CD8-positive, alpha-beta memory T cell (primary cell): ENCODE data around the gene FBXW4. TPM values are rescaled to one million over a fixed set of nuclear protein-coding genes. Genes with fewer than 3 reads are reported as not detected.

Experiments
- CTCF ChIA-PET: fragments of 350-600 bp; sonication (Branson Sonifier 250); formaldehyde crosslinking; loops from one replicate; lab custom pipeline; 2021; ENCODE audit warnings: antibody characterized with exemption; lab: Charles Lee
- POLR2A ChIA-PET: fragments of 350-600 bp; sonication (Branson Sonifier 250); formaldehyde crosslinking; loops from one replicate; lab custom pipeline; 2021; ENCODE audit warnings: antibody characterized with exemption; lab: Charles Lee
- DNase-seq, 5 donors: peaks; one replicate each; pipeline versions ENCODE4 v3.0.0 to v3.0.0-alpha.2; 2020 to 2022; ENCODE audit warnings: mixed read lengths in 1 of 5
- H3K27ac ChIP-seq: one replicate; pipeline ENCODE4 v1.7.0; 2013; ENCODE audit warnings: low read depth, mild to moderate bottlenecking, low read length, moderate library complexity
- H3K27me3 ChIP-seq: 2 replicates; pipeline ENCODE4 v1.7.0; 2013; ENCODE audit warnings: low read length, mild to moderate bottlenecking; ENCODE audit not compliant: insufficient read depth, poor library complexity, severe bottlenecking
- H3K36me3 ChIP-seq: 2 replicates; pipeline ENCODE4 v1.7.0; 2013; ENCODE audit warnings: mild to moderate bottlenecking, low read length, moderate library complexity; ENCODE audit not compliant: insufficient read depth
- H3K4me1 ChIP-seq: 2 replicates; pipeline ENCODE4 v1.7.0; 2013; ENCODE audit warnings: mild to moderate bottlenecking, low read length, moderate library complexity; ENCODE audit not compliant: insufficient read depth
- H3K4me3 ChIP-seq: 2 replicates; pipeline ENCODE4 v1.7.0; 2013; ENCODE audit warnings: mild to moderate bottlenecking, low read length
- H3K9me3 ChIP-seq: 2 replicates; pipeline ENCODE4 v1.7.0; 2013; ENCODE audit warnings: mild to moderate bottlenecking, low read length
- H3K27ac Mint-ChIP-seq, 8 donors: one replicate each; pipeline ENCODE4 v1.8.0; 2020 to 2021; ENCODE audit warnings: mixed read lengths in 8 of 8, mild to moderate bottlenecking in 6 of 8, inconsistent platforms in 3 of 8, moderate library complexity in 3 of 8
- H3K27me3 Mint-ChIP-seq, 2 donors: one replicate each; pipeline ENCODE4 v1.8.0; 2020 to 2021; ENCODE audit warnings: mixed read lengths in 2 of 2, mild to moderate bottlenecking in 1 of 2, moderate library complexity in 1 of 2
- H3K36me3 Mint-ChIP-seq, 3 donors: one replicate each; pipeline ENCODE4 v1.8.0; 2020 to 2021; ENCODE audit warnings: mixed read lengths in 3 of 3, inconsistent platforms in 1 of 3, mild to moderate bottlenecking in 1 of 3
- H3K4me1 Mint-ChIP-seq, 3 donors: one replicate each; pipeline ENCODE4 v1.8.0; 2020 to 2021; ENCODE audit warnings: mixed read lengths in 3 of 3, inconsistent platforms in 1 of 3, mild to moderate bottlenecking in 1 of 3
- H3K4me3 Mint-ChIP-seq, 7 donors: one replicate each; pipeline ENCODE4 v1.8.0; 2020 to 2021; ENCODE audit warnings: mixed read lengths in 7 of 7, mild to moderate bottlenecking in 6 of 7, moderate library complexity in 4 of 7, inconsistent platforms in 2 of 7
- H3K9me3 Mint-ChIP-seq, 5 donors: one replicate each; pipeline ENCODE4 v1.8.0; 2020 to 2022; ENCODE audit warnings: mixed read lengths in 5 of 5, mild to moderate bottlenecking in 3 of 5, moderate library complexity in 2 of 5, inconsistent platforms in 1 of 5
- polyA plus RNA-seq: library from polyadenylated mRNA; unstranded; fragments of 300-500 nt; fragmentation: Illumina TruSeq; gene quantifications from one replicate; pipeline ENCODE4 v1.2.3, GENCODE V29; 2021
- total RNA-seq, 2 experiments: library from RNA; stranded (reverse); gene quantifications; one replicate each; pipeline ENCODE4 v1.2.3, GENCODE V29; 2021

The FBXW4 gene
- total and polyA plus RNA-seq, 3 experiments from 2014 or later, result 13.1 to 54.4 (median 44.2) TPM

- Histone ChIP-seq H3K27me3 (peaks cover 3% of the 10 kb centered on the region), H3K36me3 (no peaks in the 10 kb centered on the region), H3K9me3 (no peaks in the 10 kb centered on the region), H3K27ac (no peak overlapping the region), H3K4me1 (peaks cover 10% of the 10 kb centered on the region), H3K4me3 (no peak overlapping the region)
- H3K27ac Mint-ChIP-seq, result no peak overlapping the region
- H3K9me3 Mint-ChIP-seq, result no peaks in the 10 kb centered on the region
- ChIA-PET CTCF (interaction anchor here (1.9 kb wide), 1 partner anchor 348 kb away, joined by 6 read pairs; no protein-coding TSS in a partner anchor), POLR2A (no interaction called here)
- H3K4me1 Mint-ChIP-seq, result peaks cover 21 to 22% (median 21%) of the 10 kb centered on the region in 3 donors
- H3K27me3 Mint-ChIP-seq, result peaks cover 25 to 34% of the 10 kb centered on the region in 2 donors
- DNase-seq, result no peak
- H3K4me3 Mint-ChIP-seq, result no peak overlapping the region
- no peaks in the 10 kb centered on the region for H3K36me3 Mint-ChIP-seq
These were observed 133.7 kb downstream of the FBXW4 start for GRCh38 chr10:101561068-101561915.

Other genes with a start within 250 kb of the FBXW4 start
- gene POLL, start 106.9 kb downstream of the FBXW4 start, total RNA-seq, result 10 to 100 TPM; 30.9 to 32.6 TPM
- 15.9 TPM for gene POLL, start 106.9 kb downstream of the FBXW4 start, polyA plus RNA-seq
- 10 to 100 TPM; 21.0 to 22.6 TPM for gene DPCD, start 106.8 kb downstream of the FBXW4 start, total RNA-seq
- 0.75 TPM for gene DPCD, start 106.8 kb downstream of the FBXW4 start, polyA plus RNA-seq
- not detected for gene FGF8, start 80.9 kb upstream of the FBXW4 start, total RNA-seq
- not detected for gene FGF8, start 80.9 kb upstream of the FBXW4 start, polyA plus RNA-seq
- 100 to 1,000 TPM; 209 to 217 TPM for gene NPM3, start 88.3 kb upstream of the FBXW4 start, total RNA-seq
- 7.5 TPM for gene NPM3, start 88.3 kb upstream of the FBXW4 start, polyA plus RNA-seq
- 100 to 1,000 TPM in 1 of 2 experiments, 10 to 100 TPM in 1; 95.8 to 109 TPM for gene OGA, start 123.3 kb upstream of the FBXW4 start, total RNA-seq
- 45.7 TPM for gene OGA, start 123.3 kb upstream of the FBXW4 start, polyA plus RNA-seq
- 1 to 10 TPM in 1 of 2 experiments, under 1 TPM in 1; 0.96 to 1.0 TPM for gene KCNIP2, start 148.6 kb upstream of the FBXW4 start, total RNA-seq
- not detected for gene KCNIP2, start 148.6 kb upstream of the FBXW4 start, polyA plus RNA-seq